Measurements from ENCODE around the gene RASGEF1C. TPM values are rescaled to one million over a fixed set of nuclear protein-coding genes. Genes with fewer than 3 reads are reported as not detected.
A peak's percentile ranks its signal among the peaks of the same experiment; 100 is the strongest.

RASGEF1C gene
- total RNA-seq, 3 donors from 2014 or later: 0.73 TPM; not detected in 2

DNA sequence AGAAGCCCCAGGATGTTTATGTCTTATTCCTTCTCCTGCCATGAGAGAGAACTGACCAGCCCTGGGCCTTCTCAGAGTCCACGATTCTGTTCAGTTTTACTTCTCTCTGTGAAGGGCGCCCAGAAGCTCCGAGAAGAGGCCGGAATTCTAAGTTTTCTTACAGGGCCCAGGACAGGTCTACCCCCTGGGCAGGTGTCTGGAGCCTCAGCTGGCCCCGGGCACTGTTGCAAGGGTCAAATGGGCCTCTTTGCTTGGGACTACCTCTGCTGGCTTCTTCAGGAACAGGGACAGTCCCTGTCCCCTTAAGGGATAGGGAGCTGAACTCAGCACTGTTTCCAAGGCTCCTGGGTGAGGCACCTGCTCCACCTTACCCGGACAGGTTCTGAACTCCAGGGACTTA is 55.0 kb downstream of the RASGEF1C start:
- TF ChIP-seq POLR2A (IDR thresholded peaks at IDR 0.05): no peak
- TF ChIP-seq, protein P1, sequence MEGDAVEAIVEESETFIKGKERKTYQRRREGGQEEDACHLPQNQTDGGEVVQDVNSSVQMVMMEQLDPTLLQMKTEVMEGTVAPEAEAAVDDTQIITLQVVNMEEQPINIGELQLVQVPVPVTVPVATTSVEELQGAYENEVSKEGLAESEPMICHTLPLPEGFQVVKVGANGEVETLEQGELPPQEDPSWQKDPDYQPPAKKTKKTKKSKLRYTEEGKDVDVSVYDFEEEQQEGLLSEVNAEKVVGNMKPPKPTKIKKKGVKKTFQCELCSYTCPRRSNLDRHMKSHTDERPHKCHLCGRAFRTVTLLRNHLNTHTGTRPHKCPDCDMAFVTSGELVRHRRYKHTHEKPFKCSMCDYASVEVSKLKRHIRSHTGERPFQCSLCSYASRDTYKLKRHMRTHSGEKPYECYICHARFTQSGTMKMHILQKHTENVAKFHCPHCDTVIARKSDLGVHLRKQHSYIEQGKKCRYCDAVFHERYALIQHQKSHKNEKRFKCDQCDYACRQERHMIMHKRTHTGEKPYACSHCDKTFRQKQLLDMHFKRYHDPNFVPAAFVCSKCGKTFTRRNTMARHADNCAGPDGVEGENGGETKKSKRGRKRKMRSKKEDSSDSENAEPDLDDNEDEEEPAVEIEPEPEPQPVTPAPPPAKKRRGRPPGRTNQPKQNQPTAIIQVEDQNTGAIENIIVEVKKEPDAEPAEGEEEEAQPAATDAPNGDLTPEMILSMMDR (IDR thresholded peaks at IDR 0.05): no peak
- no peak for TF ChIP-seq POLR2AphosphoS5 (IDR thresholded peaks at IDR 0.05)
- DNase-seq (ENCODE audit: low spot score in 2 of 2): peak in 1 of 2 donors; percentile 4
- no peaks in the 10 kb centered on the region for H3K27me3 ChIP-seq
- no peak overlapping the region for H3K27ac ChIP-seq
- H3K36me3 ChIP-seq: no peaks in the 10 kb centered on the region
- intact Hi-C loops (cut with DNase I; ENCODE audit: low total_unique reads): no loop called here
- no peaks in the 10 kb centered on the region for H3K4me1 ChIP-seq
- no peak overlapping the region for H3K4me3 ChIP-seq
- H3K9me3 ChIP-seq: peaks cover 4 to 14% of the 10 kb centered on the region in 2 donors

DNA sequence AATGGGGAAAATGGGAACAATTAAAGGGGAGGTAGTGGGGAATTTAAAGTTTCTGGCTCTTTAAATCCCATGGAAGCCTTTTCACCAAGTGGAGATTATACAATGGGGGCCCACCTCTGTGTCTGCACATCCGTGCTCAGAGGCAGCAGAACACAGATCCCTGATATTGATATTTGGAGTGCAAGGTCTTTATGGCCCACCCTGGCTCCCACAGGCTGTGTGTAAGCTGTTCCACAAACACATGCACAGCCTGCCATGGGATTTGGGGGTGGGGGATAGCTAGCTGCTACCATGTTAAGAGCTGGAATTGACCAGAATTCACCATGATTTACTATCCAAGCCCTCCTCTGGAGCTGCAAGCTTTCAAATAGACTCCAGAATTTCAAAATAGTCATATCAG is 55.9 kb downstream of the RASGEF1C start:
- no peaks in the 10 kb centered on the region for H3K27me3 ChIP-seq
- H3K9me3 ChIP-seq: peaks cover 10 to 15% of the 10 kb centered on the region in 2 donors
- no peak overlapping the region for H3K4me3 ChIP-seq
- no peak for DNase-seq (ENCODE audit: low spot score in 2 of 2)
- intact Hi-C loops (cut with DNase I; ENCODE audit: low total_unique reads): no loop called here
- TF ChIP-seq, protein P1 (IDR thresholded peaks at IDR 0.05): no peak
- no peak for TF ChIP-seq POLR2A (IDR thresholded peaks at IDR 0.05)
- TF ChIP-seq POLR2AphosphoS5 (IDR thresholded peaks at IDR 0.05): no peak
- H3K4me1 ChIP-seq: no peaks in the 10 kb centered on the region
- no peaks in the 10 kb centered on the region for H3K36me3 ChIP-seq
- H3K27ac ChIP-seq: no peak overlapping the region

DNA sequence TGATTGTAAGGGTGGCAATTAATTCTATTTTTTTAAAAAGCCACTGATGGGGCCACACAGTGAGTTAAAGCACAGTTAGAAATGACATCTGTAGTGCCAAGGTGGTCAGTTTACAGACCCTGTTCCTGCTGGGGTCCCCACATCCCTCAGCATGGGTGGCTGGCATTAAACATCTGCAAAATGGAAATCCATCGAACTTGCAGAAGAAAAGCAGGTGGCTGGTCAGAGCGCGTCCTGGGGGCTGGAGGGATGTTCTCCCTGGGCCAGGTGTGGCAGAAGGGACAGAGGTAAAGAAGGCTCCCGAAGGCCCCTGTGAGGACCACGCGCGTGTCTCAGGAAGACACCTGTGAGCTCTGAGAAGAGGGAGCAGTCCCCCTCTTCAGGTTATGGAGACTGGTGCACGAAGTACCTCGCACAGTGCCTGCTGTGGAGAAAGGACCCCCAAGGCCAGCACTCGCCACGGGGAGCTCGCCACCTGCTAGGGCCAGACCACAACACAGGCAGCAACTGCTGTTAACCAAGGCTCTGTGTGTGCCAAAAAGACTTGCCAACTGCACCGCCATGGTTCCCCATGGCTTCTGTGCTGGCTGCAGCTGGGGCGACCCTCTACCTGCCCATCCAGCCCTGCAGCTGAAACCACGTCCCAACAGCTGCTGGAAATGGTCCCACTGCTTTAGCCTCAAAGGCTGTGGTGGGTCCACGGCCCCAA is 65.2 kb downstream of the RASGEF1C start:
- peak; percentile 6 to 30 for DNase-seq (ENCODE audit: low spot score in 2 of 2)
- TF ChIP-seq POLR2A (IDR thresholded peaks at IDR 0.05) (no peak), POLR2AphosphoS5 (IDR thresholded peaks at IDR 0.05) (no peak)
- TF ChIP-seq, protein P1 (IDR thresholded peaks at IDR 0.05): no peak
- Histone ChIP-seq H3K36me3 (no peaks in the 10 kb centered on the region), H3K4me1 (no peaks in the 10 kb centered on the region), H3K27me3 (no peaks in the 10 kb centered on the region), H3K4me3 (no peak overlapping the region), H3K9me3 (peaks cover 0 to 17% of the 10 kb centered on the region in 2 donors), H3K27ac (no peak overlapping the region)
- intact Hi-C loops (cut with DNase I; ENCODE audit: low total_unique reads): no loop called here

DNA sequence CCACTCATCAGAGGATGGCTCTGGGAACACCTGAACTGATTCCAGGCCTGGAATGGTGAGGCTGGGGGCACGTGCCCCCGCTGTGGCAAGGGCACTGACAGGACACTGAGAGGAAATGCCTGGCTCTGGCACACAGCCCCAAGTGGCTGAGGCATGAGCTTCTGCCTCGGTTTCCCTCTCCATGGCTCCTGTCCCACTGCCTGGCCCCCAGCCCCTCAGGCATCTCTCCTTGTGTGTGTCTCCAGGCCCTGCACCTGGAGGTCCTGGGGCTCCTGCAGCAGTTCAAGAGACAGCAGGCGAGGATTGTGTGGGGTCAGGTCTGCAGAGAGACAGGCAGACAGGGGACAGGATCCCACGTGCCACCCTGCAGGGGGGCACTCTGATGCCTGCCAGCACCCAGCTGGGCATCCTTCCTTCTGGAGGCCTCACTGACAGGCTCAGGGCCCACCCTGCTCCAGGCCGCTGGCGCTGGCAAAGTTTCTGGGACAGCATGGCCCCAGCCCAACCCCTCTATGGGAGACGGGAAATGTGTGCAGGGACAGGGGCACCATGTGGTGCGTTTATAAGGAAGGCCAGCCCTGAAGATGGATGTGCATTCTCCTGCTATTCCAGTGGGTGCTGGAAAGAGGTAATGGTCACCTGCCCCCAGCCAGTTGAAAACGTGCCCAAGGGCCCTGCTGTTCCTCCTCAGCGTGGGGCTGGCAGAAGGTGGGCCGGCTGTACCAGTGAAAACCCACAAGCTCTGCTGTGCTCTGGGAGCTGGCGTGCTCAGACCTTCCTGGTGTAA is 66.0 kb downstream of the RASGEF1C start:
- H3K4me1 ChIP-seq: no peaks in the 10 kb centered on the region
- no peak overlapping the region for H3K27ac ChIP-seq
- H3K27me3 ChIP-seq: no peaks in the 10 kb centered on the region
- H3K4me3 ChIP-seq: no peak overlapping the region
- no peaks in the 10 kb centered on the region for H3K36me3 ChIP-seq
- peaks cover 0 to 12% of the 10 kb centered on the region in 2 donors for H3K9me3 ChIP-seq
- DNase-seq (ENCODE audit: low spot score in 2 of 2): peak; percentile 5 to 22
- intact Hi-C loops (cut with DNase I; ENCODE audit: low total_unique reads): no loop called here
- no peak for TF ChIP-seq POLR2A (IDR thresholded peaks at IDR 0.05)

DNA sequence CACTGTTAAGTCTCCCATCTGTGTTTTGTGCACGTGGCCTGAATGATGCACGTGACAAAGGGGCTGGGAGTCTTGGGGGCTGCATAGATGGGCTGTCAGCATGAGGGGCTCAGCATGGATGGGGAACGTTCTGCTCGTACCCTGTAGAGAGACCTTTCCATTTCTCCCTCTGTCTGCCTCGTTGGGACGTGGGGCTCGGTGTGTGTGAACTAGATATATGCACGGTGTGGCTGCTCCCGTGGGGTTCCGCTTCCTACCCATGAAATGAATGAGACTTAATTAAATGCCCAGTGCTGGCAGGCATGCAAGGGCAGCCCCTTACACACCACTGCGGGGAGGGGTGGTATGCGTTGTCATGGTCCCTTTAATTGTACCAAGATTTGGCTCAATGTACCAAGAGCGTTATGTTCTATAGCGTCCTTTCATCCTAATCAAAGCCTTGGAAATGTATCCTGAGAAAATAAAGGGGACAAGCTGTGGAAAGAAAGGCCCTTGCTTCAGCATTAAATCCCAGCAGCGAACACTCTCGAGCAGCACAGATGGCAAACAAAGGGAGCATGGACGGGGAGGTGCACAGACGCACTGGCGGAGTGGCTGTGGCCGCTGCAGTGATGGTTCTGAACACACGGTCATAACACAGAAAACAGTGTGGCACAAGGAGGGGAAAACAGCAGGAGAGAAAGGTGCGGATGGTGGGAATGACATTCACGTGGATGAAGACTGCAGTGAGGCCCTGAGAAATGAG is 66.8 kb downstream of the RASGEF1C start:
- TF ChIP-seq POLR2A (IDR thresholded peaks at IDR 0.05) (no peak), POLR2AphosphoS5 (IDR thresholded peaks at IDR 0.05) (no peak)
- TF ChIP-seq, protein P1 (IDR thresholded peaks at IDR 0.05): no peak
- intact Hi-C loops (cut with DNase I; ENCODE audit: low total_unique reads): no loop called here
- no peaks in the 10 kb centered on the region for H3K27me3 ChIP-seq
- no peaks in the 10 kb centered on the region for H3K36me3 ChIP-seq
- H3K4me3 ChIP-seq: no peak overlapping the region
- no peak overlapping the region for H3K27ac ChIP-seq
- H3K4me1 ChIP-seq: no peaks in the 10 kb centered on the region
- H3K9me3 ChIP-seq: peaks cover 0 to 12% of the 10 kb centered on the region in 2 donors
- peak; percentile 1 to 17 for DNase-seq (ENCODE audit: low spot score in 2 of 2)
